ENCODE results near the gene MAEL.

DNA sequence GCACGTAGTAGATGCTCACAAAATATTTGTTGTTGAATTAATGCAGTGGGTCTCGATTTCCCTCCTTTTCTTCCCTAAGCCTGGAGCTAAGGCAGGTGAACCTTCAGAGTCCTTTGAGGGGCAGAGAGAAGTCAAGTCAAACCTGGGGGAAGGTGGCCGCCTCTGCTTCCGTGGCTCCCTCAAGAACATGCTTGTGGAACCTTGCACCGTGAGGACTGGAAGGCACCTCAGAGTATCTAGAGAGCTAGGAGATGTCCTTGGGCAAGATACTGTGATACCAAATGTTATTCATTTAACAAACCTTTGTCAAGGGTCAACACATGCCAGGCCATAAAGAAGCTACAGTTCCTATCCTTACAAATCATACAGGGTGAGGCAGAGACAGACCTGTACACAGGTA is 62.8 kb downstream of the MAEL start:
- TF ChIP-seq EZH2phosphoT487 (IDR thresholded peaks at IDR 0.05; ENCODE audit: borderline replicate concordance, low read length): no peak
- TF ChIP-seq, protein P1, sequence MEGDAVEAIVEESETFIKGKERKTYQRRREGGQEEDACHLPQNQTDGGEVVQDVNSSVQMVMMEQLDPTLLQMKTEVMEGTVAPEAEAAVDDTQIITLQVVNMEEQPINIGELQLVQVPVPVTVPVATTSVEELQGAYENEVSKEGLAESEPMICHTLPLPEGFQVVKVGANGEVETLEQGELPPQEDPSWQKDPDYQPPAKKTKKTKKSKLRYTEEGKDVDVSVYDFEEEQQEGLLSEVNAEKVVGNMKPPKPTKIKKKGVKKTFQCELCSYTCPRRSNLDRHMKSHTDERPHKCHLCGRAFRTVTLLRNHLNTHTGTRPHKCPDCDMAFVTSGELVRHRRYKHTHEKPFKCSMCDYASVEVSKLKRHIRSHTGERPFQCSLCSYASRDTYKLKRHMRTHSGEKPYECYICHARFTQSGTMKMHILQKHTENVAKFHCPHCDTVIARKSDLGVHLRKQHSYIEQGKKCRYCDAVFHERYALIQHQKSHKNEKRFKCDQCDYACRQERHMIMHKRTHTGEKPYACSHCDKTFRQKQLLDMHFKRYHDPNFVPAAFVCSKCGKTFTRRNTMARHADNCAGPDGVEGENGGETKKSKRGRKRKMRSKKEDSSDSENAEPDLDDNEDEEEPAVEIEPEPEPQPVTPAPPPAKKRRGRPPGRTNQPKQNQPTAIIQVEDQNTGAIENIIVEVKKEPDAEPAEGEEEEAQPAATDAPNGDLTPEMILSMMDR (IDR thresholded peaks at IDR 0.05; ENCODE audit: low read depth, low read length, poor library complexity, severe bottlenecking): no peak
